GM12892 (cell line): ENCODE data around the gene CCL14. TPM values are rescaled to one million over a fixed set of nuclear protein-coding genes. Genes with fewer than 3 reads are reported as not detected.
"Not testable (repeated sequence)": the region's sequence is repeated elsewhere in the genome, so short reads cannot be mapped to it uniquely, and the experiment has no call there.

Experiments
- DNase-seq: peaks from one replicate; pipeline ENCODE4 v3.0.0; 2011; ENCODE audit not compliant: insufficient read length
- FAIRE-seq: peaks from 2 replicates; lab custom pipeline; 2011; peaks lifted over from hg19 to GRCh38; lab: Jason Lieb, UNC
- POLR2A ChIP-seq: IDR thresholded peaks from 2 replicates; pipeline ENCODE4 v1.6.1; 2011; ENCODE audit warnings: low read depth, low read length, control low read depth
- POLR2AphosphoS5 ChIP-seq: IDR thresholded peaks from 2 replicates; pipeline ENCODE4 v1.6.1; 2011; ENCODE audit warnings: low read depth, low read length, control low read depth
- TAF1 ChIP-seq: IDR thresholded peaks from 2 replicates; pipeline ENCODE4 v1.6.1; 2011; ENCODE audit warnings: low read depth, mild to moderate bottlenecking, control low read depth, low read length, borderline replicate concordance
- polyA plus RNA-seq: library from polyadenylated mRNA; unstranded; fragments of >200 nt; gene quantifications from one replicate; pipeline ENCODE4 v1.2.1, GENCODE V29; 2012; ENCODE audit warnings: missing spikeins, inconsistent platforms; ENCODE audit not compliant: missing spikeins

The CCL14 gene
- polyA plus RNA-seq, result not detected

DNA sequence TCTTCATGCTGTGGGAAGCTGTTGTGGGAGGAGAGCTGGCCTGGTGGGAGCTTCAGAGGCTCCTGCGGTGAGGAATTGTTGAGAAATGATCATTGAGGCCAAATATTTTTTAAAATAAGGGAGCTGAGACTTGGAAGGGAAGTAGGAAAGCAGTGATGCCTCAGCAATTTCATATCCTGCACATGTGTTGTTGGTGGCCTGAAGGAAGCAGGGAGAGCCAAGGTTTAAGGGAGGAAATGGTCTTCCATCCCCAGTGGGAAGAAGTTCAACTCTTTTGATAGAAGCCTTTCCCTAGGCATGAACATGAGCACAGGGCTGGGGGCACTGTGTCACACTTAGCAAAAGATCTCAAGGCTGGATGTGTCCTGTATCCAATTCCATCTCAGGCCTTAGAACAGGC is at the start of gene CCL14:
TSS of gene CCL14 (minus strand) at position 87 of the 400 bp plus-strand sequence. CDS start at position 7, 80 bp downstream.
- DNase-seq (no peak), FAIRE-seq (no peak)
- TF ChIP-seq TAF1 (no peak), POLR2A (no peak)

DNA sequence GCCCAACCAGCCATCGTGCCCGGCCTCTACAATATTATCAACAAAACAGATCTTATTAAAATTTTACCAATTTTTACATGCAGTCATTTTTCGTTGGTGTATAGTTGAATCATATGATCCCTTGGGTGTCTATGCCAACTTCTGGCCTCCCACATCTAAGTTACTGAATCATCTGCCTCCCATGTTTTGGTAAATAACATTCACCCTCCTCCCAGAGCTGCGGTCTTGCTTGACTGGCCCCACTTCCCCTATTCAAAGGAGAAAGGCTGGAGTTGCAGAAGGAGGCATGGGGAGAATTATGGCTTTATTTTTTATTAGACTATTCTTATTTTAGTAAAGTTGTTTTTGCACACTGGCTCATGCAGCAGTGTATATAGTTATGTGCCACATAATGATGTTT is 49.7 kb upstream of the CCL14 start:
- no peak for DNase-seq
- no peak for FAIRE-seq
- TF ChIP-seq POLR2A (no peak), POLR2AphosphoS5 (no peak), TAF1 (no peak)

- TF ChIP-seq TAF1, result no peak
- TF ChIP-seq POLR2A, result no peak
- no peak for TF ChIP-seq POLR2AphosphoS5
- no peak for FAIRE-seq
- DNase-seq, result no peak
These were observed 47.6 kb upstream of the CCL14 start for GRCh38 chr17:36034127-36034526.

DNA sequence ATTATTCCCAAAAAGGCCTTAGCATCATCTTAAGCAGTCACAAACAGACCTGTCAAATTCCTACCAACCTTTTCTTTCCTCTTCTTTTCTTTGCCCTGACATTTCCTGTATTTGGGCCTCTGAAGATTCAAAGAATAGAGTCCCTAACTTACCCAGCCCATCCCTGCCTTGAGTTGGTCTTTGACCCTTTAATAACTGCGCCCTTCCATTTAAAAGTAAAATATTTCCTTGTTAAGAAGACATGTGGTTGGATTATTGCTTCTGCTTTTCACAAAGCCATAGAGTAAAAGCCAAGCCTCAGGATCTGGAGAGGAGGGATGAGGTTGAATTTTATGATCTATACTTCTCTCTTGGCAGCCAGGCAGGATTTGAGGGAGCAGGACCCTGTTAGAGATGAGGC is 44.4 kb upstream of the CCL14 start:
- FAIRE-seq (no peak), DNase-seq (no peak)
- TF ChIP-seq POLR2AphosphoS5, result no peak

DNA sequence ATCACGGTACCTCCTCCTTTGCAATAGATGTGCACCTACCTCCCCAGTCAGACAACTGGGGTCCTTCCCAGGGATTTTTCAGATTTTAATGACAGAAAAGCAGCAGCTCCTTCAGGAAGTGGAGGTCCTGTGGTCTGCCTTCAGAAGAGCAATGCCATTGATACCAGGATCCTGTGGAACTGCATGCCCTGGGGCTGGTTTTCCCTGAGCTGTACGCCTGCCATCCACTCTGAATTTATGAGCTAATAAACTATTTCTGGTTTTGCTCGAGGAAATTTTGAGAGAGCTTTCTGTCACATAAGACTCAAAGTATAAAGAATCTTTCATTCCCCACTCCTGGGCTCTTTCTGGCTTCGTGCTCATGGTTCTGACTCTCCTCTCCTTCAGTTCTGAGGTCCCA is 41.2 kb upstream of the CCL14 start:
- no peak for TF ChIP-seq POLR2A
- TF ChIP-seq POLR2AphosphoS5, result no peak
- TF ChIP-seq TAF1, result no peak
- no peak for FAIRE-seq

GRCh38 chr17:36024106-36024869 is 37.8 kb upstream of the CCL14 start:
- no peak for DNase-seq
- FAIRE-seq, result no peak
- no peak for TF ChIP-seq TAF1
- no peak for TF ChIP-seq POLR2AphosphoS5
- TF ChIP-seq POLR2A, result no peak

More for the DNA sequence above, 41.2 kb upstream of the CCL14 start:
- DNase-seq, result no peak

DNA sequence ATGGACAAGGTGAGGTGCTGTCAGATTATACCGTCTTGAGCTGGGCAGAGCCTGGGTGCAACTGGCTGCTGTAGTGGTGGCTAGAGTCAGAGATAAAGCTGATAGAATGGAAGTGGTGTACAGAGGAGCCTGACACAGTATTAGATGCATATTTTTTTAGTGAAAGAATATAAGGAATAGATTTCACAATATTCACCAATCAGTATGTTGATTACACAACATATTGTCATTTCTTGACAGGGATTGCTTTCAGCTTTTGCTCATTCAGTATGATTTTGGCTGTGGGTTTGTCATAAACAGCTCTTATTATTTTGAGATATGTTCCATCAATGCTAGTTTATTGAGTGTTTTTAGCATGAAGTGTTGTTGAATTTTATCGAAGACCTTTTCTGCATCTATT is 32.9 kb upstream of the CCL14 start:
- TF ChIP-seq TAF1 (no peak), POLR2A (no peak), POLR2AphosphoS5 (no peak)
- DNase-seq (no peak), FAIRE-seq (no peak)

DNA sequence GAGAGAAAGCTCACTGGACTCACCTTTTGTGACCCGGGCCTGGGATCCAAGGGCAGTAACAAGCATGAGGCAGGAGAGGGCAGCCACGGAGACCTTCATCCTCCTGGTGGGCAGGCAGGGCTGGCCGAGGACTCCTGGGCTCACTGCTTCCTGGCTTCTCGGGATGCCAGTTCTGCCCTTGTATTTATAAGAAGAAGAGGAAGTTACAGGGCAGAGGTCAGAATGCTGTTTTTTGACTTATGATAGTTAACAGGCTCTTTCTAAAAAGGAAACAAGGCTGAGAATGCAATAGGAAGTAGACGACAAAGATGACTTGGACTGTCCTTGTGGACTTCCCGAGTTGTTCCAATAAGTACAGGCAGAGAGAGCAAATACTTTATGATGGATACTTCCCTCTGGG is 31.3 kb upstream of the CCL14 start, which contains the start of gene CCL23:
TSS of gene CCL23 (minus strand) at position 174 of the 400 bp plus-strand sequence. CDS start at position 99, 75 bp downstream.
- TF ChIP-seq TAF1, result no peak
- no peak for TF ChIP-seq POLR2A
- no peak for FAIRE-seq
- DNase-seq, result no peak

- DNase-seq (no peak), FAIRE-seq (no peak)
- TF ChIP-seq TAF1 (no peak), POLR2A (no peak), POLR2AphosphoS5 (no peak)
These were observed 30.0 kb upstream of the CCL14 start for GRCh38 chr17:36016555-36016954.

- not testable (repeated sequence) for FAIRE-seq, DNase-seq
These were observed 29.4 kb upstream of the CCL14 start for GRCh38 chr17:36015895-36016294.

DNA sequence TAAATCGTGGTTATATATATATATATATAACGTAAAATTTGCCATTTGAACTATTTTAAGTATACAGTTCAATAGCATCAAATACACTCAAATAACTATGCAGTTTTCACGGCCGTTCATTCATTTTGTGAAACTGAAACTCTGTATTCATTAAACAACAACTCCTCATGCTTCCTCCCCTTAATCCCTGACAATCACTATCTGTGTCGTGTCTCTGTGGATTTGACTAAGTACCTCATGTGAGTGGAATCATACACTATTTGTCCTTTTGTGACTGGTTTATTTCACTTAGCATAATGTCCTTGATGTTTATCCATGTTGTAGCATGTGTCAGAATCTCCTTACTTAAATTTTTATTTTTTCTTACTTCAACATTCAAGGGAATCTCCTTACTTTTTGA is 28.4 kb upstream of the CCL14 start:
- TF ChIP-seq POLR2A, result no peak
- TF ChIP-seq POLR2AphosphoS5, result no peak
- TF ChIP-seq TAF1, result no peak

GRCh38 chr17:36011201-36011600 is 24.7 kb upstream of the CCL14 start:
- DNase-seq (no peak), FAIRE-seq (no peak)
- TF ChIP-seq TAF1, result no peak
- TF ChIP-seq POLR2A, result no peak
- no peak for TF ChIP-seq POLR2AphosphoS5

More for the DNA sequence above, 28.4 kb upstream of the CCL14 start:
- FAIRE-seq (no peak), DNase-seq (no peak)
